ENCODE results near the gene XPNPEP2.

- TF ChIP-seq CTCF (IDR thresholded peaks at IDR 0.05) (no peak), ZFX (IDR thresholded peaks at IDR 0.05; ENCODE audit: borderline replicate concordance) (no peak)
Observed at GRCh38 chrX:129746557-129747470, 8.0 kb downstream of the XPNPEP2 start.
